Measurements from ENCODE around the gene PTGDR2.

The PTGDR2 gene

GRCh38 chr11:60809691-60810090 is 46.1 kb downstream of the PTGDR2 start:
- no peak for DNase-seq (ENCODE audit: low spot score)

GRCh38 chr11:60809249-60809648 is 46.5 kb downstream of the PTGDR2 start:
- DNase-seq (ENCODE audit: low spot score): no peak

- DNase-seq (ENCODE audit: low spot score): no peak
Measured at GRCh38 chr11:60803273-60803936, 52.3 kb downstream of the PTGDR2 start.

- DNase-seq (ENCODE audit: low spot score): no peak
Measured at GRCh38 chr11:60801194-60801593, 54.6 kb downstream of the PTGDR2 start.

Data from kidney tubule cell (primary cell).